Uterus (tissue), 4 donors: ENCODE results near the gene LGALS4. TPM values are rescaled to one million over a fixed set of nuclear protein-coding genes. Genes with fewer than 3 reads are reported as not detected.
"Not testable (repeated sequence)": the region's sequence is repeated elsewhere in the genome, so short reads cannot be mapped to it uniquely, and the experiment has no call there.

Experiments
- DNase-seq, 2 donors: peaks; one replicate each; pipeline ENCODE4 v3.0.0-alpha.2; 2019 to 2020
- H3K27ac ChIP-seq, 2 donors: fragments of 200-600 bp; sonication (generic); 1 replicate in 1 of 2; 2 replicates in 1 of 2; pipeline ENCODE4 v1.5.1; 2016 to 2018
- H3K27me3 ChIP-seq, 2 donors: fragments of 200-600 bp; sonication (generic); one replicate each; pipeline ENCODE4 v1.5.1; 2018 to 2019; ENCODE audit warnings: control low read depth in 1 of 2
- H3K36me3 ChIP-seq, 2 donors: fragments of 200-600 bp; sonication (generic); one replicate each; pipeline ENCODE4 v1.5.1; 2019; ENCODE audit warnings: control low read depth in 1 of 2
- H3K4me1 ChIP-seq, 2 donors: fragments of 200-600 bp; sonication (generic); one replicate each; pipeline ENCODE4 v1.5.1; 2018 to 2019; ENCODE audit warnings: control low read depth in 1 of 2
- H3K4me3 ChIP-seq, 2 donors: fragments of 200-600 bp; sonication (generic); 1 replicate in 1 of 2; 2 replicates in 1 of 2; pipeline ENCODE4 v1.5.1; 2018 to 2019; ENCODE audit warnings: mild to moderate bottlenecking in 1 of 2
- H3K9me3 ChIP-seq, 2 donors: fragments of 200-600 bp; sonication (generic); one replicate each; pipeline ENCODE4 v1.5.1; 2019; ENCODE audit warnings: control low read depth in 1 of 2
- POLR2A ChIP-seq, 2 donors: fragments of 450-650 bp; IDR thresholded peaks; one replicate each; pipeline ENCODE4 v1.6.1; 2016; ENCODE audit warnings: antibody characterized with exemption in 2 of 2, mild to moderate bottlenecking in 1 of 2, moderate library complexity in 1 of 2
- intact Hi-C: fragments of 100-400 bp; cut with DNase I; formaldehyde crosslinking; loops from one replicate; pipeline ENCODE4 v1.15.1; 2023; ENCODE audit warnings: low total_unique reads
- total RNA-seq, 4 donors: library from RNA; depleted of rRNA in 3 of 4; stranded (reverse); fragments of >200 nt in 3 of 4; gene quantifications; one replicate each; pipeline versions ENCODE4 v1.1.0 to v1.2.4, GENCODE V29; 2014 to 2023
- TF ChIP-seq, protein P1 (sequence below), 4 experiments: fragments of 200-600 bp in 2 of 4; fragments of 450-650 bp in 2 of 4; sonication (generic) in 2 of 4; IDR thresholded peaks; one replicate each; pipeline ENCODE4 v1.5.1; 2016 to 2019; ENCODE audit warnings: antibody characterized with exemption in 4 of 4, mild to moderate bottlenecking in 2 of 4, moderate library complexity in 1 of 4
- donor health status: DM: yes; HTN: yes; CAD: no.

Gene LGALS4
- total RNA-seq, 4 donors from 2014 or later = 0.51 to 4.7 (median 3.6) TPM; not detected in 1

DNA sequence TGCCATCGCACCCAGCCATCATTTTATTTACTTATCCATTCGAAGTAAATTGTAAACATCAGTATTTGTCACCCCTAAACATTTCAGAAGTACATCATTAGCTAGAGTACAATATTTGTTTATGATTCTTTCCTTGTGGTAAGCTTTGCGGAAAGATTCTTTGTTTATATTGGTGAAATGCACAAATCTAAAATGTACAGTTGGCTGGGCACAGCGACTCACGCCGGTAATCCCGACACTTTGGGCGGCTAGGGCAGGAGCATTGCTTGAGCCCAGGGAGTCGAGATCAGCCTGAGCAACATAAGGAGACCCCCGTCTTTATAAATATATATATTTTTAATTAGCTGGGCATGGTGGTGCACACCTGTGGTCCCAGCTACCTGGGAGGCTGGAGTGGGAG, 13.6 kb downstream of the LGALS4 start:
- no peak for DNase-seq
- Histone ChIP-seq H3K9me3 (no peaks in the 10 kb centered on the region), H3K27ac (no peak overlapping the region), H3K4me3 (no peak overlapping the region), H3K4me1 (no peaks in the 10 kb centered on the region), H3K36me3 (no peaks in the 10 kb centered on the region), H3K27me3 (no peaks in the 10 kb centered on the region)
- TF ChIP-seq POLR2A (IDR thresholded peaks at IDR 0.05) = no peak
- TF ChIP-seq, protein P1, sequence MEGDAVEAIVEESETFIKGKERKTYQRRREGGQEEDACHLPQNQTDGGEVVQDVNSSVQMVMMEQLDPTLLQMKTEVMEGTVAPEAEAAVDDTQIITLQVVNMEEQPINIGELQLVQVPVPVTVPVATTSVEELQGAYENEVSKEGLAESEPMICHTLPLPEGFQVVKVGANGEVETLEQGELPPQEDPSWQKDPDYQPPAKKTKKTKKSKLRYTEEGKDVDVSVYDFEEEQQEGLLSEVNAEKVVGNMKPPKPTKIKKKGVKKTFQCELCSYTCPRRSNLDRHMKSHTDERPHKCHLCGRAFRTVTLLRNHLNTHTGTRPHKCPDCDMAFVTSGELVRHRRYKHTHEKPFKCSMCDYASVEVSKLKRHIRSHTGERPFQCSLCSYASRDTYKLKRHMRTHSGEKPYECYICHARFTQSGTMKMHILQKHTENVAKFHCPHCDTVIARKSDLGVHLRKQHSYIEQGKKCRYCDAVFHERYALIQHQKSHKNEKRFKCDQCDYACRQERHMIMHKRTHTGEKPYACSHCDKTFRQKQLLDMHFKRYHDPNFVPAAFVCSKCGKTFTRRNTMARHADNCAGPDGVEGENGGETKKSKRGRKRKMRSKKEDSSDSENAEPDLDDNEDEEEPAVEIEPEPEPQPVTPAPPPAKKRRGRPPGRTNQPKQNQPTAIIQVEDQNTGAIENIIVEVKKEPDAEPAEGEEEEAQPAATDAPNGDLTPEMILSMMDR (IDR thresholded peaks at IDR 0.05) = no peak
- intact Hi-C loops = no loop called here

- DNase-seq, H3K4me1 ChIP-seq, H3K36me3 ChIP-seq, intact Hi-C loops, H3K27ac ChIP-seq, H3K9me3 ChIP-seq, H3K4me3 ChIP-seq, H3K27me3 ChIP-seq: not testable (repeated sequence)
Measured at GRCh38 chr19:38797781-38798180, 15.0 kb downstream of the LGALS4 start.

DNA sequence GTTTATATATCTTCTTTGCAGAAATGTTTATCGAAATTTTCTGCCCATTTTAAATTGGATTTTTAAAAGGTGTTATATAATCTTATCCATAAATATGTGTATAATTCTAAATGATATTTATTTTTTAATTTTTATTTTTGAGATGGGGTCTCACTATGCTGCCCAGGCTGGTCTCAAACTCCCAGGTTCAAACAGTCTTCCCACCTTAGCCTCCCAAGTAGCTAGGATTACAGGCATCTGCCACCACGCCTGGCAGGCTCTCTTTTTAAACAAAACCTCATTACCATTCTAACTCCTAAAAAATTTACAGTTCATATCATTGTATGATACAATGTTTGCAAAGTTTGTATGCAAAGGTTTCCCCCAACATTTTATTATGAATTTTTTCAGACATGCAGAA, 16.6 kb downstream of the LGALS4 start:
- H3K27ac ChIP-seq = no peak overlapping the region
- H3K9me3 ChIP-seq = no peaks in the 10 kb centered on the region
- intact Hi-C loops = no loop called here
- no peak overlapping the region for H3K4me3 ChIP-seq
- DNase-seq = no peak
- H3K36me3 ChIP-seq = no peaks in the 10 kb centered on the region
- H3K4me1 ChIP-seq = no peaks in the 10 kb centered on the region
- TF ChIP-seq POLR2A (IDR thresholded peaks at IDR 0.05) = no peak
- TF ChIP-seq, protein P1 (IDR thresholded peaks at IDR 0.05) = no peak
- H3K27me3 ChIP-seq = no peaks in the 10 kb centered on the region

DNA sequence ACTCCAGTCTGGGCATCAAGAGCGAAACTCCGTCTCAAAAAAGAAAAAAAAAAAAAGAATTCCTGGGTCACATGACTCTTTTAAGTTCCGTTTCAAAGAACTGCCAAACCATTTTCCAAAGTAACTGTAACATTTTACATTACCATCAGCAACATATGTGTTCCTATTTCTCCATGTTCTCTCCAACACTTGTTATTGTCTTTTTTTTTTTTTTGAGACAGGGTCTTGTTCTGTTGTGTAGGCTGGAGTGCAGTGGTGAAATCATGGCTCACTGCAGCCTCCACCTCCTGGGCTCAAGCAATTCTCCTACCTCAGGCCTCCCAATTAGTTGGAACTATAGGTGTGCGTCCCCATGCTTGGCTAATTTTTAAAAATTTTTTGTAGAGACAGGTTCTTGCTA, 17.2 kb downstream of the LGALS4 start:
- no peaks in the 10 kb centered on the region for H3K27me3 ChIP-seq
- no peak overlapping the region for H3K27ac ChIP-seq
- H3K36me3 ChIP-seq = no peaks in the 10 kb centered on the region
- intact Hi-C loops = no loop called here
- no peak for DNase-seq
- no peak for TF ChIP-seq POLR2A (IDR thresholded peaks at IDR 0.05)
- TF ChIP-seq, protein P1 (IDR thresholded peaks at IDR 0.05) = no peak
- no peak overlapping the region for H3K4me3 ChIP-seq
- no peaks in the 10 kb centered on the region for H3K4me1 ChIP-seq
- no peaks in the 10 kb centered on the region for H3K9me3 ChIP-seq

GRCh38 chr19:38793671-38794070, 19.1 kb downstream of the LGALS4 start:
- intact Hi-C loops = no loop called here
- H3K27me3 ChIP-seq = no peaks in the 10 kb centered on the region
- no peak for DNase-seq
- H3K36me3 ChIP-seq = no peaks in the 10 kb centered on the region
- H3K9me3 ChIP-seq = no peaks in the 10 kb centered on the region
- H3K27ac ChIP-seq = no peak overlapping the region
- no peaks in the 10 kb centered on the region for H3K4me1 ChIP-seq
- no peak for TF ChIP-seq POLR2A (IDR thresholded peaks at IDR 0.05)
- TF ChIP-seq, protein P1 (IDR thresholded peaks at IDR 0.05) = no peak
- H3K4me3 ChIP-seq = no peak overlapping the region

DNA sequence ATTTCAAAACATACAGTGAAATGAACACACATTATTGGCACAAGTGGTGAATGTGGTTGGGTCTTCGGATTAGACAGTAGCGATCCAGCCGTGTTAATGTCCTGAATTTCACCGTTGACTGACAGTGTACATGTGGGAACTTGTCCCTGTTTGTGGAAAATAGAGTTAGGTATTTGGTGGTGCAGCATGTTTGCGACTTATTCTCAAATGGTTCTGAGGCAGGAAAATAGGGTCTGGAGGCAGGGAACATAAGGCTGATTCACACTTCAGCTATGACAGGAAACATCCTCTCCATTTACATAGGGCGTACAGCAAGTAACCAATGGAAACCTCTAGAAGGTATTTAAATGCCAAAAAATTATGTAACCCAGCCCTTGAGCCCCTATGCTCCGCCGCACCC, 19.6 kb downstream of the LGALS4 start:
- TF ChIP-seq POLR2A (IDR thresholded peaks at IDR 0.05) = no peak
- TF ChIP-seq, protein P1 (IDR thresholded peaks at IDR 0.05) = no peak
- Histone ChIP-seq H3K27me3 (no peaks in the 10 kb centered on the region), H3K4me3 (no peak overlapping the region), H3K4me1 (no peaks in the 10 kb centered on the region), H3K27ac (no peak overlapping the region), H3K9me3 (no peaks in the 10 kb centered on the region), H3K36me3 (no peaks in the 10 kb centered on the region)
- intact Hi-C loops = no loop called here
- no peak for DNase-seq
